ENCODE results near the gene CTSE. TPM values are rescaled to one million over a fixed set of nuclear protein-coding genes. Genes with fewer than 3 reads are reported as not detected.

Gene CTSE
- total and polyA plus RNA-seq, 2 of the 4 experiments (the other 2 are of a cell fraction) = not detected

DNA sequence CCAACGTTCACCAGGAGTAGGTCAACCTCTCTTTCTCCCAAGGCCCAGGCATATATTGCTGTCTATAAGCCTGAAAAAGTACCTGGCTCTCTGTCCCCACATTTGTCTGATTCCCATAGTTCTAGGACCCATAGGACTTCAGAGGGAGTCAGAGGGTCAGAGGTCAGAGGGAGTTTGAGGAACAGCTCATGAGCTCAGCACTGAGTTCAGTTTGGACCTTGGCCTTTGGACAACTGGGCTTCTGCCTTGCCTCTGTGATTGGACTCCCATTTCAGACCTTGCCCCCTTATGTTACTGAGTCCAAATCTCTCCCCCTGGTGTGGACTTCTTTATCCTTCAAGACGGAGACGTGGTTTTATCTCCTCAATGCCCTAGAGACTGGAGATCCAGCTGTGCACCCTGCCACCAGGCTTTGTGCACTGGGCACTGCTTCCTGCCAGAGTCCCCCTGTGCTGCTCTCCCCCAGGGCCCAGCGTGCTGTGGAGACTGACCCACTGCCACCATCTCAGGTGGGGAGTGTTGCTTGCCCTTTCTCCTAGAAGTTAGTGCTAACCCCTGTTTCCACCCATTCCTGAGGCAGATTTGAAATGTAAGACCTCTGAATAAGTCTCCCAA lies 3.2 kb downstream of the CTSE start:
- Histone ChIP-seq H2BK5ac (ENCODE audit: low read depth, low read length, poor library complexity, severe bottlenecking) (no peak overlapping the region), H3K9me3 (ENCODE audit: control insufficient read depth, insufficient read depth, low read length) (no peaks in the 10 kb centered on the region), H3K36me3 (ENCODE audit: control insufficient read depth, insufficient read depth, low read length) (no peaks in the 10 kb centered on the region), H3K79me1 (ENCODE audit: low read depth in 1 of 2, low read length in 2 of 2) (no peaks in the 10 kb centered on the region), H3K14ac (replicated peaks; ENCODE audit: low read depth, low read length) (no peak overlapping the region), H2AFZ (replicated peaks; ENCODE audit: low read length, poor library complexity) (no peak overlapping the region), H4K5ac (ENCODE audit: low read depth, low read length) (no peak overlapping the region), H3K18ac (ENCODE audit: low read depth, low read length) (no peak overlapping the region), H2BK20ac (ENCODE audit: low read depth, low read length) (no peak overlapping the region), H3K9me1 (ENCODE audit: insufficient read depth, low read length) (peaks cover 4% of the 10 kb centered on the region; the same call in 1 of the 2 replicates), H3K4ac (ENCODE audit: low read depth, low read length) (no peak overlapping the region), H3K56ac (ENCODE audit: extremely low read depth, insufficient read depth, low read length) (no peak overlapping the region), H2BK15ac (ENCODE audit: low read depth, low read length) (no peak overlapping the region), H2AK5ac (ENCODE audit: low read depth, low read length) (no peak overlapping the region), H3K27me3 (ENCODE audit: control insufficient read depth, insufficient read depth, low read length) (peaks cover 13% of the 10 kb centered on the region), H3K4me2 (ENCODE audit: low read depth, low read length) (no peak overlapping the region), H3K27ac (ENCODE audit: insufficient read depth, low read length) (no peak overlapping the region), H4K20me1 (ENCODE audit: insufficient read depth, low read length) (no peaks in the 10 kb centered on the region), H2AK9ac (replicated peaks; ENCODE audit: low read depth, low read length, poor library complexity) (no peak overlapping the region), H3K4me1 (ENCODE audit: control insufficient read depth, insufficient read depth, low read length) (peaks cover 4% of the 10 kb centered on the region), H2BK120ac (ENCODE audit: low read depth, low read length) (no peak overlapping the region), H3K4me3 (ENCODE audit: insufficient read depth, low read depth, low read length) (no peak overlapping the region), H3K23ac (ENCODE audit: low read depth, low read length) (no peak overlapping the region), H3K9ac (ENCODE audit: low read depth, low read length) (no peak overlapping the region), H4K8ac (ENCODE audit: low read depth in 2 of 2, low read length in 2 of 2) (no peak overlapping the region), H4K91ac (ENCODE audit: insufficient read depth, low read depth, low read length) (no peak overlapping the region)
- intact Hi-C loops (cut with micrococcal nuclease) (no loop called here), in situ Hi-C loops (cut with MboI; ENCODE audit: low sequenced_read_pairs) (no loop called here), dilution Hi-C loops (cut with HindIII; ENCODE audit: low sequenced_read_pairs, unreplicated experiment) (no loop called here)
- TF ChIP-seq POLR2A (IDR thresholded peaks at IDR 0.05; ENCODE audit: low read depth, low read length) (no peak), MAZ (IDR thresholded peaks at IDR 0.05; ENCODE audit: borderline replicate concordance, low read depth, low read length) (no peak), MAFK (IDR thresholded peaks at IDR 0.05; ENCODE audit: low read depth, low read length) (no peak), CHD1 (IDR thresholded peaks at IDR 0.05; ENCODE audit: low read depth, low read length) (no peak), BHLHE40 (IDR thresholded peaks at IDR 0.05; ENCODE audit: low read depth, low read length) (no peak), MXI1 (IDR thresholded peaks at IDR 0.05; ENCODE audit: borderline replicate concordance, low read depth, low read length) (no peak), RAD21 (IDR thresholded peaks at IDR 0.05; ENCODE audit: low read length) (no peak), SMC3 (IDR thresholded peaks at IDR 0.05; ENCODE audit: low read depth, low read length) (no peak), CEBPB (IDR thresholded peaks at IDR 0.05; ENCODE audit: low read depth, low read length) (no peak), NFE2L2 (IDR thresholded peaks at IDR 0.05; ENCODE audit: low read depth, low read length) (no peak), RCOR1 (IDR thresholded peaks at IDR 0.05; ENCODE audit: insufficient replicate concordance, low read length) (no peak), RFX5 (IDR thresholded peaks at IDR 0.05; ENCODE audit: low read depth, low read length) (no peak), FOS (IDR thresholded peaks at IDR 0.05; ENCODE audit: low read depth, low read length) (no peak)
- TF ChIP-seq, protein P1, sequence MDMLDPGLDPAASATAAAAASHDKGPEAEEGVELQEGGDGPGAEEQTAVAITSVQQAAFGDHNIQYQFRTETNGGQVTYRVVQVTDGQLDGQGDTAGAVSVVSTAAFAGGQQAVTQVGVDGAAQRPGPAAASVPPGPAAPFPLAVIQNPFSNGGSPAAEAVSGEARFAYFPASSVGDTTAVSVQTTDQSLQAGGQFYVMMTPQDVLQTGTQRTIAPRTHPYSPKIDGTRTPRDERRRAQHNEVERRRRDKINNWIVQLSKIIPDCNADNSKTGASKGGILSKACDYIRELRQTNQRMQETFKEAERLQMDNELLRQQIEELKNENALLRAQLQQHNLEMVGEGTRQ (IDR thresholded peaks at IDR 0.05; ENCODE audit: low read depth, low read length) = no peak
- TF ChIP-seq, protein P2, sequence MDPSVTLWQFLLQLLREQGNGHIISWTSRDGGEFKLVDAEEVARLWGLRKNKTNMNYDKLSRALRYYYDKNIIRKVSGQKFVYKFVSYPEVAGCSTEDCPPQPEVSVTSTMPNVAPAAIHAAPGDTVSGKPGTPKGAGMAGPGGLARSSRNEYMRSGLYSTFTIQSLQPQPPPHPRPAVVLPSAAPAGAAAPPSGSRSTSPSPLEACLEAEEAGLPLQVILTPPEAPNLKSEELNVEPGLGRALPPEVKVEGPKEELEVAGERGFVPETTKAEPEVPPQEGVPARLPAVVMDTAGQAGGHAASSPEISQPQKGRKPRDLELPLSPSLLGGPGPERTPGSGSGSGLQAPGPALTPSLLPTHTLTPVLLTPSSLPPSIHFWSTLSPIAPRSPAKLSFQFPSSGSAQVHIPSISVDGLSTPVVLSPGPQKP (IDR thresholded peaks at IDR 0.05; ENCODE audit: borderline replicate concordance, low read depth, low read length) = no peak
- TF ChIP-seq, protein P3, sequence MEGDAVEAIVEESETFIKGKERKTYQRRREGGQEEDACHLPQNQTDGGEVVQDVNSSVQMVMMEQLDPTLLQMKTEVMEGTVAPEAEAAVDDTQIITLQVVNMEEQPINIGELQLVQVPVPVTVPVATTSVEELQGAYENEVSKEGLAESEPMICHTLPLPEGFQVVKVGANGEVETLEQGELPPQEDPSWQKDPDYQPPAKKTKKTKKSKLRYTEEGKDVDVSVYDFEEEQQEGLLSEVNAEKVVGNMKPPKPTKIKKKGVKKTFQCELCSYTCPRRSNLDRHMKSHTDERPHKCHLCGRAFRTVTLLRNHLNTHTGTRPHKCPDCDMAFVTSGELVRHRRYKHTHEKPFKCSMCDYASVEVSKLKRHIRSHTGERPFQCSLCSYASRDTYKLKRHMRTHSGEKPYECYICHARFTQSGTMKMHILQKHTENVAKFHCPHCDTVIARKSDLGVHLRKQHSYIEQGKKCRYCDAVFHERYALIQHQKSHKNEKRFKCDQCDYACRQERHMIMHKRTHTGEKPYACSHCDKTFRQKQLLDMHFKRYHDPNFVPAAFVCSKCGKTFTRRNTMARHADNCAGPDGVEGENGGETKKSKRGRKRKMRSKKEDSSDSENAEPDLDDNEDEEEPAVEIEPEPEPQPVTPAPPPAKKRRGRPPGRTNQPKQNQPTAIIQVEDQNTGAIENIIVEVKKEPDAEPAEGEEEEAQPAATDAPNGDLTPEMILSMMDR (conservative IDR thresholded peaks at IDR 0.05; ENCODE audit: low read depth, low read length) = no peak
- CTCF ChIA-PET = no interaction called here
- POLR2A ChIA-PET (ENCODE audit: unreplicated experiment) = no interaction called here
- DNase-seq (no peak), ATAC-seq (ENCODE audit: low read depth) (no peak)
- 94% methylated on average over 3 of the region's 4 CpGs; no CpG with 5 or more reads in 1 of the 2 experiments for WGBS, 2 experiments (ENCODE audit: extremely low coverage in 2 of 2, insufficient read length in 1 of 2)
- no TSS peak for BruUV-seq (replicated peaks)
